ENCODE data around the gene SYCP2L. TPM values are rescaled to one million over a fixed set of nuclear protein-coding genes. Genes with fewer than 3 reads are reported as not detected.
A peak's percentile ranks its signal among the peaks of the same experiment; 100 is the strongest.

Gene SYCP2L
- total and polyA plus RNA-seq, 2 donors (not counting 1 experiment from before 2014, with no cell fraction given) = under 0.01 TPM; not detected in 1

DNA sequence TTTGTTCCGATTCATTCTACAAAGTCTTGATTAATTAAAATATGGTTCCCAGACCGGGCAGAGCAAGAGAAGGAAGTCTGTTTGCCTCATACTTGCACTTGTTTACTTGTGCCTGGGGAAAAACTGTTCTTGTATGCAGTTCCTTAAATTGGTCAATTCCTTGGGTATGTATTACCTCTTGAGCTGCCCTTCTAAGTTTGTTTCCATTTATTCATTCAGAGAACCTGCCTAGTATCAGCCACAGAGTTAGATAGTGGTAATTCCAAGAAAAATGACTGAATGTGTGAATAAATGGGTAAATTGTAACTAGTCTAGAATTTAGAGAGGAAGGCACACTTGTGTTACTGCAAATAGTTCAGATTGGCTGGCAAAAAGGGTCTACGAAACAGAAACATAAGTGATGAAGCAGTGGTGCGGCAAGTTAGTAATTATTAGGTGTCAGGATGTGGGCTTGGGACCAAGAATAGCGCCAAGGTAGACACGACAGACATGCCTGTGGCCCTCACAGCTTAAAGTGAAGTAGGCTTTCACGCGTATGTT is 48.0 kb upstream of the SYCP2L start:
- Histone ChIP-seq H3K4me2 (ENCODE audit: extremely low read depth, insufficient read depth, low read length) (peak overlapping the region; percentile 95), H3K4me3 (replicated peaks in 1 of 4; ENCODE audit: control extremely low read depth in 1 of 4, insufficient read depth in 1 of 4, low read depth in 3 of 4, low read length in 4 of 4) (peak overlapping the region; percentile 20 to 68 (median 56)), H3K79me2 (ENCODE audit: control insufficient read depth, insufficient read depth, low read length) (no peaks in the 10 kb centered on the region), H3K9ac (ENCODE audit: insufficient read depth, low read length) (no peak overlapping the region), H3K27me3 (ENCODE audit: control insufficient read depth, insufficient read depth, low read length) (peaks cover 10% of the 10 kb centered on the region), H2AFZ (ENCODE audit: low read length) (no peak overlapping the region), H3K36me3 (ENCODE audit: control insufficient read depth, insufficient read depth, low read length) (no peaks in the 10 kb centered on the region), H3K9me3 (ENCODE audit: control insufficient read depth, insufficient read depth, low read depth, low read length) (no peaks in the 10 kb centered on the region), H3K4me1 (ENCODE audit: control insufficient read depth, extremely low read depth, insufficient read depth, low read length) (no peaks in the 10 kb centered on the region), H3K27ac (ENCODE audit: insufficient read depth, low read length) (no peak overlapping the region), H4K20me1 (ENCODE audit: control insufficient read depth, extremely low read depth, insufficient read depth, low read length) (no peaks in the 10 kb centered on the region)
- DNase-seq (ENCODE audit: low read depth in 2 of 2) = no peak
- TF ChIP-seq, protein P1, sequence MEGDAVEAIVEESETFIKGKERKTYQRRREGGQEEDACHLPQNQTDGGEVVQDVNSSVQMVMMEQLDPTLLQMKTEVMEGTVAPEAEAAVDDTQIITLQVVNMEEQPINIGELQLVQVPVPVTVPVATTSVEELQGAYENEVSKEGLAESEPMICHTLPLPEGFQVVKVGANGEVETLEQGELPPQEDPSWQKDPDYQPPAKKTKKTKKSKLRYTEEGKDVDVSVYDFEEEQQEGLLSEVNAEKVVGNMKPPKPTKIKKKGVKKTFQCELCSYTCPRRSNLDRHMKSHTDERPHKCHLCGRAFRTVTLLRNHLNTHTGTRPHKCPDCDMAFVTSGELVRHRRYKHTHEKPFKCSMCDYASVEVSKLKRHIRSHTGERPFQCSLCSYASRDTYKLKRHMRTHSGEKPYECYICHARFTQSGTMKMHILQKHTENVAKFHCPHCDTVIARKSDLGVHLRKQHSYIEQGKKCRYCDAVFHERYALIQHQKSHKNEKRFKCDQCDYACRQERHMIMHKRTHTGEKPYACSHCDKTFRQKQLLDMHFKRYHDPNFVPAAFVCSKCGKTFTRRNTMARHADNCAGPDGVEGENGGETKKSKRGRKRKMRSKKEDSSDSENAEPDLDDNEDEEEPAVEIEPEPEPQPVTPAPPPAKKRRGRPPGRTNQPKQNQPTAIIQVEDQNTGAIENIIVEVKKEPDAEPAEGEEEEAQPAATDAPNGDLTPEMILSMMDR (conservative IDR thresholded peaks at IDR 0.05 in 1 of 2, IDR thresholded peaks at IDR 0.05 in 1 of 2; ENCODE audit: low read depth in 1 of 2, low read length in 2 of 2) = no peak
- TF ChIP-seq EZH2 (IDR thresholded peaks at IDR 0.05; ENCODE audit: low read length, missing control alignments) = no peak

GRCh38 chr6:10843554-10843953 is 43.3 kb upstream of the SYCP2L start:
- no peak overlapping the region for H3K4me3 ChIP-seq (replicated peaks in 1 of 4; ENCODE audit: control extremely low read depth in 1 of 4, insufficient read depth in 1 of 4, low read depth in 3 of 4, low read length in 4 of 4)
- DNase-seq (ENCODE audit: low read depth in 2 of 2) = no peak
- H3K4me1 ChIP-seq (ENCODE audit: control insufficient read depth, extremely low read depth, insufficient read depth, low read length) = no peaks in the 10 kb centered on the region
- no peak overlapping the region for H3K4me2 ChIP-seq (ENCODE audit: extremely low read depth, insufficient read depth, low read length)
- no peaks in the 10 kb centered on the region for H3K27me3 ChIP-seq (ENCODE audit: control insufficient read depth, insufficient read depth, low read length)
- H4K20me1 ChIP-seq (ENCODE audit: control insufficient read depth, extremely low read depth, insufficient read depth, low read length) = no peaks in the 10 kb centered on the region
- no peak overlapping the region for H3K27ac ChIP-seq (ENCODE audit: insufficient read depth, low read length)
- H3K79me2 ChIP-seq (ENCODE audit: control insufficient read depth, insufficient read depth, low read length) = no peaks in the 10 kb centered on the region
- H2AFZ ChIP-seq (ENCODE audit: low read length) = no peak overlapping the region
- H3K9me3 ChIP-seq (ENCODE audit: control insufficient read depth, insufficient read depth, low read depth, low read length) = no peaks in the 10 kb centered on the region
- H3K9ac ChIP-seq (ENCODE audit: insufficient read depth, low read length) = no peak overlapping the region
- no peaks in the 10 kb centered on the region for H3K36me3 ChIP-seq (ENCODE audit: control insufficient read depth, insufficient read depth, low read length)
- TF ChIP-seq EZH2 (IDR thresholded peaks at IDR 0.05; ENCODE audit: low read length, missing control alignments) = no peak
- TF ChIP-seq, protein P1 (conservative IDR thresholded peaks at IDR 0.05 in 1 of 2, IDR thresholded peaks at IDR 0.05 in 1 of 2; ENCODE audit: low read depth in 1 of 2, low read length in 2 of 2) = no peak

DNA sequence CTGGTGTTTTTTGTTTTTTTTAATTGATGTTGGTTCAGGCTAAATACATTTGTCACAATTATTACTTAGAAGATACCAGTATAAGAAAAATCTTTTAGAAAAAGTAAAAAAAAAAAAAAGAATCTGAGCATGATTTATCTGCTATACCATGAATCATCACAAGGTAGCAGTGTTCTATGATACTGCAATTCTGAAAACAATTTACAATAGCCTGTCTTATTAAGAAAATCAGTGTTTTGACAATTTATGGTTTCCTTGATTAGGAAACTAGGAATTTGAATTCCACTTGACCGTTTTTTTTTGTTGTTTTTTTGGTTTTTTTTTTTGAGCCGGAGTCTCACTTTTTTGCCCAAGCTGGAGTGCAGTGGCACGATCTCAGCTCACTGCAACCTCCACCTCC is 39.2 kb upstream of the SYCP2L start:
- Histone ChIP-seq H2AFZ (ENCODE audit: low read length) (no peak overlapping the region), H3K9me3 (ENCODE audit: control insufficient read depth, insufficient read depth, low read depth, low read length) (no peaks in the 10 kb centered on the region), H3K4me1 (ENCODE audit: control insufficient read depth, extremely low read depth, insufficient read depth, low read length) (no peaks in the 10 kb centered on the region), H3K36me3 (ENCODE audit: control insufficient read depth, insufficient read depth, low read length) (no peaks in the 10 kb centered on the region), H3K4me2 (ENCODE audit: extremely low read depth, insufficient read depth, low read length) (no peak overlapping the region), H3K27me3 (ENCODE audit: control insufficient read depth, insufficient read depth, low read length) (no peaks in the 10 kb centered on the region), H3K4me3 (replicated peaks in 1 of 4; ENCODE audit: control extremely low read depth in 1 of 4, insufficient read depth in 1 of 4, low read depth in 3 of 4, low read length in 4 of 4) (no peak overlapping the region), H3K79me2 (ENCODE audit: control insufficient read depth, insufficient read depth, low read length) (no peaks in the 10 kb centered on the region), H4K20me1 (ENCODE audit: control insufficient read depth, extremely low read depth, insufficient read depth, low read length) (no peaks in the 10 kb centered on the region), H3K9ac (ENCODE audit: insufficient read depth, low read length) (no peak overlapping the region), H3K27ac (ENCODE audit: insufficient read depth, low read length) (no peak overlapping the region)
- DNase-seq (ENCODE audit: low read depth in 2 of 2) = no peak
- TF ChIP-seq EZH2 (IDR thresholded peaks at IDR 0.05; ENCODE audit: low read length, missing control alignments) = no peak
- TF ChIP-seq, protein P1 (conservative IDR thresholded peaks at IDR 0.05 in 1 of 2, IDR thresholded peaks at IDR 0.05 in 1 of 2; ENCODE audit: low read depth in 1 of 2, low read length in 2 of 2) = no peak

All from fibroblast of lung (primary cell).